IMR-90 (cell line): ENCODE results near the gene STX11. TPM values are rescaled to one million over a fixed set of nuclear protein-coding genes. Genes with fewer than 3 reads are reported as not detected.

ENCODE experiments used
- ATAC-seq: fragments of 200-7000 bp; cut with Tn5 transposase; 2 replicates; pipeline ENCODE4 v1.9.1; 2020; ENCODE audit warnings: low read depth, mild to moderate bottlenecking, moderate library complexity
- BruUV-seq: library from RNA; stranded (reverse); fragments of 400-500 nt; replicated peaks from 2 replicates; lab custom pipeline; 2021; lab: Mats Ljungman, UMichigan
- CTCF ChIA-PET: fragments of 300-600 bp; formaldehyde crosslinking; extraction: SDS; loops from one replicate; lab custom pipeline; 2021; ENCODE audit warnings: antibody characterized with exemption; lab: Yijun Ruan, JAX
- POLR2A ChIA-PET: fragments of 300-600 bp; sonication (Branson Sonifier 250); formaldehyde crosslinking; loops from one replicate; lab custom pipeline; 2022; ENCODE audit warnings: antibody characterized with exemption; ENCODE audit not compliant: unreplicated experiment; lab: Charles Lee
- DNase-seq: peaks from one replicate; pipeline ENCODE4 v3.0.0; 2013
- H2AFZ ChIP-seq: replicated peaks from 2 replicates; pipeline ENCODE3; 2013; ENCODE audit warnings: low read length, mild to moderate bottlenecking; ENCODE audit not compliant: poor library complexity
- H2AK5ac ChIP-seq: 2 replicates; pipeline ENCODE4 v1.6.1; 2013; ENCODE audit warnings: low read depth, low read length, inconsistent platforms
- H2AK9ac ChIP-seq: replicated peaks from 2 replicates; pipeline ENCODE3; 2013; ENCODE audit warnings: mild to moderate bottlenecking, low read depth, low read length, moderate library complexity; ENCODE audit not compliant: poor library complexity
- H2BK120ac ChIP-seq: 2 replicates; pipeline ENCODE4 v1.6.1; 2013; ENCODE audit warnings: low read depth, low read length, inconsistent platforms
- H2BK15ac ChIP-seq: 3 replicates; pipeline ENCODE4 v1.6.1; 2013; ENCODE audit warnings: low read depth, low read length, inconsistent platforms
- H2BK20ac ChIP-seq: 2 replicates; pipeline ENCODE4 v1.6.1; 2013; ENCODE audit warnings: low read depth, mild to moderate bottlenecking, inconsistent platforms, low read length, moderate library complexity
- H2BK5ac ChIP-seq: 2 replicates; pipeline ENCODE4 v1.6.1; 2013; ENCODE audit warnings: mild to moderate bottlenecking, low read depth, low read length, inconsistent platforms; ENCODE audit not compliant: poor library complexity, severe bottlenecking
- H3K14ac ChIP-seq: replicated peaks from 2 replicates; pipeline ENCODE4 v1.6.1; 2013; ENCODE audit warnings: low read depth, low read length, inconsistent platforms
- H3K18ac ChIP-seq: 2 replicates; pipeline ENCODE4 v1.6.1; 2013; ENCODE audit warnings: low read depth, low read length, control low read depth
- H3K23ac ChIP-seq: 2 replicates; pipeline ENCODE4 v1.6.1; 2013; ENCODE audit warnings: low read depth, low read length, inconsistent platforms
- H3K27ac ChIP-seq: 2 replicates; pipeline ENCODE4 v1.5.1; 2013; ENCODE audit warnings: mild to moderate bottlenecking, control low read depth, low read length; ENCODE audit not compliant: insufficient read depth
- H3K27me3 ChIP-seq: 2 replicates; pipeline ENCODE4 v1.6.1; 2013; ENCODE audit warnings: low read length; ENCODE audit not compliant: control insufficient read depth, insufficient read depth
- H3K36me3 ChIP-seq: 2 replicates; pipeline ENCODE4 v1.6.1; 2013; ENCODE audit warnings: low read length, mixed read lengths; ENCODE audit not compliant: control insufficient read depth, insufficient read depth
- H3K4ac ChIP-seq: 2 replicates; pipeline ENCODE4 v1.6.1; 2013; ENCODE audit warnings: low read depth, low read length, inconsistent platforms
- H3K4me1 ChIP-seq: 2 replicates; pipeline ENCODE4 v1.6.1; 2013; ENCODE audit warnings: low read length, mixed read lengths; ENCODE audit not compliant: control insufficient read depth, insufficient read depth
- H3K4me2 ChIP-seq: 2 replicates; pipeline ENCODE4 v1.6.1; 2013; ENCODE audit warnings: low read depth, mild to moderate bottlenecking, control low read depth, low read length, moderate library complexity
- H3K4me3 ChIP-seq: 2 replicates; pipeline ENCODE4 v1.5.1; 2013; ENCODE audit warnings: low read depth, mild to moderate bottlenecking, control low read depth, low read length, moderate library complexity; ENCODE audit not compliant: insufficient read depth
- H3K56ac ChIP-seq: 2 replicates; pipeline ENCODE4 v1.6.1; 2013; ENCODE audit warnings: low read length, inconsistent platforms; ENCODE audit not compliant: insufficient read depth; ENCODE audit errors: extremely low read depth
- H3K79me1 ChIP-seq, 2 experiments: 2 replicates each; pipeline ENCODE4 v1.6.1; 2013; ENCODE audit warnings: low read length in 2 of 2, inconsistent platforms in 1 of 2, low read depth in 1 of 2
- H3K9ac ChIP-seq: 2 replicates; pipeline ENCODE4 v1.6.1; 2013; ENCODE audit warnings: low read depth, low read length, control low read depth
- H3K9me1 ChIP-seq: 2 replicates; pipeline ENCODE4 v1.6.1; 2013; ENCODE audit warnings: low read length, inconsistent platforms; ENCODE audit not compliant: insufficient read depth
- H3K9me3 ChIP-seq: 2 replicates; pipeline ENCODE4 v1.6.1; 2013; ENCODE audit warnings: low read length; ENCODE audit not compliant: control insufficient read depth, insufficient read depth
- H4K20me1 ChIP-seq: 2 replicates; pipeline ENCODE4 v1.6.1; 2013; ENCODE audit warnings: low read length, inconsistent platforms; ENCODE audit not compliant: insufficient read depth
- H4K5ac ChIP-seq: 2 replicates; pipeline ENCODE4 v1.6.1; 2013; ENCODE audit warnings: mild to moderate bottlenecking, low read depth, low read length, control low read depth
- H4K8ac ChIP-seq, 2 experiments: 2 replicates each; pipeline ENCODE4 v1.6.1; 2013; ENCODE audit warnings: low read depth in 2 of 2, low read length in 2 of 2, control low read depth in 1 of 2, inconsistent platforms in 1 of 2
- H4K91ac ChIP-seq: 2 replicates; pipeline ENCODE4 v1.6.1; 2013; ENCODE audit warnings: low read depth, low read length, inconsistent platforms; ENCODE audit not compliant: insufficient read depth
- BHLHE40 ChIP-seq: fragments of 150-350 bp; IDR thresholded peaks from 2 replicates; pipeline ENCODE4 v1.6.1; 2016; ENCODE audit warnings: mild to moderate bottlenecking, low read depth, low read length
- FOS ChIP-seq: fragments of 150-350 bp; IDR thresholded peaks from 2 replicates; pipeline ENCODE4 v1.6.1; 2016; ENCODE audit warnings: low read depth, low read length
- MAZ ChIP-seq: IDR thresholded peaks from 2 replicates; pipeline ENCODE4 v1.6.1; 2012; ENCODE audit warnings: low read depth, mild to moderate bottlenecking, low read length, improper control_type of control experiment, moderate library complexity, borderline replicate concordance
- MXI1 ChIP-seq: IDR thresholded peaks from 2 replicates; pipeline ENCODE4 v1.6.1; 2012; ENCODE audit warnings: low read depth, mild to moderate bottlenecking, low read length, moderate library complexity, borderline replicate concordance
- NFE2L2 ChIP-seq: fragments of 150-350 bp; IDR thresholded peaks from 2 replicates; pipeline ENCODE4 v1.6.1; 2016; ENCODE audit warnings: low read depth, mild to moderate bottlenecking, low read length
- SMC3 ChIP-seq: fragments of 150-350 bp; IDR thresholded peaks from 2 replicates; pipeline ENCODE4 v1.6.1; 2016; ENCODE audit warnings: low read depth, mild to moderate bottlenecking, antibody characterized with exemption, low read length, moderate library complexity
- dilution Hi-C: fragments of 300-500 bp; cut with HindIII; formaldehyde crosslinking; loops from one replicate; pipeline ENCODE4 v1.14.3; 2018; ENCODE audit warnings: low sequenced_read_pairs; ENCODE audit not compliant: unreplicated experiment
- in situ Hi-C: fragments of 300-500 bp; cut with MboI; formaldehyde crosslinking; loops from 3 replicates; pipeline ENCODE4 v1.14.3; 2019; ENCODE audit warnings: low sequenced_read_pairs, inconsistent platforms, mixed read lengths
- intact Hi-C: fragments of 100-400 bp; cut with micrococcal nuclease; formaldehyde crosslinking; loops from 2 replicates; pipeline ENCODE4 v1.10.0; 2022
- polyA plus RNA-seq, 3 experiments: library from polyadenylated mRNA; depleted of rRNA; stranded (reverse); fragments of >200 nt; gene quantifications; 2 replicates each; pipeline ENCODE4 v1.2.3, GENCODE V29; 2012; ENCODE audit warnings: low replicate concordance in 1 of 3
- total RNA-seq: library from RNA; depleted of rRNA; stranded (reverse); fragments of >200 nt; gene quantifications from 2 replicates; pipeline ENCODE4 v1.2.3, GENCODE V29; 2012
- TF ChIP-seq, protein P1 (sequence below): fragments of 150-350 bp; IDR thresholded peaks from 2 replicates; pipeline ENCODE4 v1.6.1; 2017; ENCODE audit warnings: mild to moderate bottlenecking, antibody characterized with exemption, low read length, low read depth
- TF ChIP-seq, protein P2 (sequence below): conservative IDR thresholded peaks from 2 replicates; pipeline ENCODE4 v1.5.1; 2012; ENCODE audit warnings: mild to moderate bottlenecking, low read depth, low read length, improper control_type of control experiment
- TF ChIP-seq, protein P3 (sequence below): fragments of 150-350 bp; IDR thresholded peaks from 2 replicates; pipeline ENCODE4 v1.6.1; 2016; ENCODE audit warnings: low read depth, mild to moderate bottlenecking, low read length, moderate library complexity, borderline replicate concordance

The STX11 gene
- total and polyA plus RNA-seq, 2 of the 4 experiments (the other 2 are of a cell fraction) = 0.54 to 0.68 TPM

DNA sequence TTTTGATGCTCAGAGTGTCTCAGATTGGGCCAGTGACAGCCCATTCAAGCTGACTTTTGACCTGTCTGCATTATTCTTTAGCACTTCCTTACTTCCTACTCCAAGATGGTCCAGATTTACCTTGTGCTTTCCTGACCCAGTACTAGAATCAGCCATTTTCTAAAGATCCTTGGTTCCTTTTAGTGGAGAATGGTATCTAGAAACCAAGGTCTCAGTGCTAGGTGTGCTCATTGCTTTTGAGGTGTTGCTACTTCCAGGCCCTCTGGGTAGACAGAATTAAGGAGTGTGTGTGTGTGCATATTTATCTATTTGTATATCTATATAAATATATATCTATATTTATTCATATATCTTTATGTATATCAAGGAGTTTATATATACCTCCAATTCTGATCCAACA lies 67.5 kb downstream of the STX11 start:
- no peak overlapping the region for H3K18ac ChIP-seq
- no peaks in the 10 kb centered on the region; the same call in 1 of the 2 replicates for H3K9me3 ChIP-seq
- no peak overlapping the region for H2BK5ac ChIP-seq
- no peak overlapping the region for H4K91ac ChIP-seq
- H3K56ac ChIP-seq = no peak overlapping the region
- TF ChIP-seq, protein P1, sequence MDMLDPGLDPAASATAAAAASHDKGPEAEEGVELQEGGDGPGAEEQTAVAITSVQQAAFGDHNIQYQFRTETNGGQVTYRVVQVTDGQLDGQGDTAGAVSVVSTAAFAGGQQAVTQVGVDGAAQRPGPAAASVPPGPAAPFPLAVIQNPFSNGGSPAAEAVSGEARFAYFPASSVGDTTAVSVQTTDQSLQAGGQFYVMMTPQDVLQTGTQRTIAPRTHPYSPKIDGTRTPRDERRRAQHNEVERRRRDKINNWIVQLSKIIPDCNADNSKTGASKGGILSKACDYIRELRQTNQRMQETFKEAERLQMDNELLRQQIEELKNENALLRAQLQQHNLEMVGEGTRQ = no peak
- no peak for TF ChIP-seq MAZ
- TF ChIP-seq, protein P2, sequence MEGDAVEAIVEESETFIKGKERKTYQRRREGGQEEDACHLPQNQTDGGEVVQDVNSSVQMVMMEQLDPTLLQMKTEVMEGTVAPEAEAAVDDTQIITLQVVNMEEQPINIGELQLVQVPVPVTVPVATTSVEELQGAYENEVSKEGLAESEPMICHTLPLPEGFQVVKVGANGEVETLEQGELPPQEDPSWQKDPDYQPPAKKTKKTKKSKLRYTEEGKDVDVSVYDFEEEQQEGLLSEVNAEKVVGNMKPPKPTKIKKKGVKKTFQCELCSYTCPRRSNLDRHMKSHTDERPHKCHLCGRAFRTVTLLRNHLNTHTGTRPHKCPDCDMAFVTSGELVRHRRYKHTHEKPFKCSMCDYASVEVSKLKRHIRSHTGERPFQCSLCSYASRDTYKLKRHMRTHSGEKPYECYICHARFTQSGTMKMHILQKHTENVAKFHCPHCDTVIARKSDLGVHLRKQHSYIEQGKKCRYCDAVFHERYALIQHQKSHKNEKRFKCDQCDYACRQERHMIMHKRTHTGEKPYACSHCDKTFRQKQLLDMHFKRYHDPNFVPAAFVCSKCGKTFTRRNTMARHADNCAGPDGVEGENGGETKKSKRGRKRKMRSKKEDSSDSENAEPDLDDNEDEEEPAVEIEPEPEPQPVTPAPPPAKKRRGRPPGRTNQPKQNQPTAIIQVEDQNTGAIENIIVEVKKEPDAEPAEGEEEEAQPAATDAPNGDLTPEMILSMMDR = no peak
- TF ChIP-seq BHLHE40 = no peak
- TF ChIP-seq, protein P3, sequence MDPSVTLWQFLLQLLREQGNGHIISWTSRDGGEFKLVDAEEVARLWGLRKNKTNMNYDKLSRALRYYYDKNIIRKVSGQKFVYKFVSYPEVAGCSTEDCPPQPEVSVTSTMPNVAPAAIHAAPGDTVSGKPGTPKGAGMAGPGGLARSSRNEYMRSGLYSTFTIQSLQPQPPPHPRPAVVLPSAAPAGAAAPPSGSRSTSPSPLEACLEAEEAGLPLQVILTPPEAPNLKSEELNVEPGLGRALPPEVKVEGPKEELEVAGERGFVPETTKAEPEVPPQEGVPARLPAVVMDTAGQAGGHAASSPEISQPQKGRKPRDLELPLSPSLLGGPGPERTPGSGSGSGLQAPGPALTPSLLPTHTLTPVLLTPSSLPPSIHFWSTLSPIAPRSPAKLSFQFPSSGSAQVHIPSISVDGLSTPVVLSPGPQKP = no peak
- TF ChIP-seq FOS = no peak
- TF ChIP-seq NFE2L2 = no peak
- TF ChIP-seq MXI1 = no peak
- TF ChIP-seq SMC3 = no peak
- no peak overlapping the region for H3K23ac ChIP-seq
- H2AK9ac ChIP-seq = no peak overlapping the region
- CTCF ChIA-PET = no interaction called here
- H2BK120ac ChIP-seq = no peak overlapping the region
- no peaks in the 10 kb centered on the region for H3K27me3 ChIP-seq
- H3K4me3 ChIP-seq = no peak overlapping the region
- in situ Hi-C loops (no loop called here), intact Hi-C loops (loop anchor here (5.0 kb wide), 1 partner anchor 1745 kb away; no protein-coding TSS in a partner anchor), dilution Hi-C loops (no loop called here)
- H4K5ac ChIP-seq = no peak overlapping the region
- H2BK20ac ChIP-seq = no peak overlapping the region
- H3K27ac ChIP-seq = no peak overlapping the region
- H3K9ac ChIP-seq = no peak overlapping the region
- H3K4me2 ChIP-seq = no peak overlapping the region
- H3K4me1 ChIP-seq = peaks cover 8% of the 10 kb centered on the region
- H3K14ac ChIP-seq = no peak overlapping the region
- no peak overlapping the region for H3K4ac ChIP-seq
- DNase-seq (no peak), ATAC-seq (no peak)
- H2AK5ac ChIP-seq = no peak overlapping the region
- no TSS peak for BruUV-seq
- H3K9me1 ChIP-seq = peaks cover 5% of the 10 kb centered on the region
- H3K36me3 ChIP-seq = no peaks in the 10 kb centered on the region
- H4K8ac ChIP-seq = no peak overlapping the region
- no peaks in the 10 kb centered on the region for H3K79me1 ChIP-seq
- POLR2A ChIA-PET = no interaction called here
- H2BK15ac ChIP-seq = no peak overlapping the region
- no peak overlapping the region for H2AFZ ChIP-seq
- no peaks in the 10 kb centered on the region for H4K20me1 ChIP-seq
